ENCODE data around the gene SEPTIN12.
"Not testable (repeated sequence)": the region's sequence is repeated elsewhere in the genome, so short reads cannot be mapped to it uniquely, and the experiment has no call there.

SEPTIN12 gene

DNA sequence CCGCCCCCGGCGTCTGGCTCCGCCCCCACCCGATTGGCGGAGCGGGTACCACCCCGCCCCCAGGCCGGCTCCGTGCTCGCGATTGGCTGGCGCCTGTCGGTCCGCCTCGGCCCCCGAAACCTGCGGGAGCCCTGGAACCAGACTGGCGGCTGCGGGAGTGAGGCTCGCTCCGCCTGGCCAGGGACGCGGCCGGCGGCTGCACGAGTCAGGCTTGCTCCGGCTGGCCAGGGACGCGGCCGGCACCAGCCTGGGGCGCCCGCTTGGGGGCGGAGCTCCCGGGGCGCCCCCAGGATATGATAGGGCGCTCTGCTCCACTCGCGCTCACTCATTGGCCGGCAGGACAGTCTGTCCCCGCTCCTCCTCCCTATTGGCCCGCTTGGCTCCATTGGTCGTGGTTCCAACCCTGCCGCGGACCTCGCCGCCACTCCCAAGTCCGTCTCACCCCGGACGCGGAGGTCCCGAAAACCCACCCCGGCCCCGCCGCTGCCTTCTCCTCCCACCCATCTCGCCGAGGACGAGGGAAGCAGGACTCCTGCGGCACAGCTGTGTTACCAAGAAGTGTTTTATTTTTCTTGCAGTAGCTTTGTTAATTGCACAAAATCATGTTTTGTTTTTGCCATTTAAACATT is 14.6 kb upstream of the SEPTIN12 start:
- DNase-seq (ENCODE audit: low spot score), result peak; percentile 90

DNA sequence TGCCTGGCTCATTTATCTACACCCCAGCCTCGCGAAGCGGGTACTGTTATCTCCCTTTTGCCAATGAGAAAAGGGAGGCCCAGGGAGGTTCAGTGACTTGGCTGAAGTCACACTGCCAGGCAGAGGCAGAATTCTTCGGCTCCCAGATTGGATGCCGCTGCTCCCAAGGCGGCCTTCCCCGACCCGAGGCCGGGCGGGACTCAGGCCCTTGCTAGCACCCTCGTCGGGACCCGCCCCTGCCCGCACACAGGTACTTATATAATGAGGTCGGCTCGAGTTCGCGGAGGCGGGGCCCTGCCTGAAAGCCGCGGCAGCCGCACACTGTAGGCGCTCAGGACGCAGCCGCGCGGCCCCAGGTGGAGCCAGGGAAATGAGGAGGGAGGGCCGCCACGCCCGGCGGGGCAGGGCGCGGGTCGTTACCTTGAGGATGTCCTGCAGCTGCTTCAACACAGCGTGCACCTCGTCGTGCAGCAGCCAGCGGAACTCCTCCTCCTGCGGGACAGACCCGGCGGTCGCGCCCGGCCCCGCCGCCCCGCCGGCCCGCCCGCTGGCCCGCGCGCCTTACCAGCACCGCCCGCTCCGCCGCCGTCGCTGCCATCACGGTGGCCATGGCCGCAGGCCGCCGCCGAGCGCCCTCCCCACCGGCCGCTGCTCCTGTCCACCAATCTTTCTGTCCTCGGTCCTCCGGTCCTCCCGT is 14.0 kb upstream of the SEPTIN12 start, which contains the start of gene ROGDI:
Gene ROGDI, minus strand, starts transcription at position 672 of the 697 bp plus-strand sequence. Its CDS starts 62 bp downstream, at position 610.
- peak; percentile 62 for DNase-seq (ENCODE audit: low spot score)

GRCh38 chr16:4801051-4801961 is 13.2 kb upstream of the SEPTIN12 start:
- DNase-seq (ENCODE audit: low spot score), result no peak

- no peak for DNase-seq (ENCODE audit: low spot score)
Measured at GRCh38 chr16:4800290-4801041, 12.3 kb upstream of the SEPTIN12 start.

- DNase-seq (ENCODE audit: low spot score), result no peak
Measured at GRCh38 chr16:4799171-4799855, 11.2 kb upstream of the SEPTIN12 start.

DNA sequence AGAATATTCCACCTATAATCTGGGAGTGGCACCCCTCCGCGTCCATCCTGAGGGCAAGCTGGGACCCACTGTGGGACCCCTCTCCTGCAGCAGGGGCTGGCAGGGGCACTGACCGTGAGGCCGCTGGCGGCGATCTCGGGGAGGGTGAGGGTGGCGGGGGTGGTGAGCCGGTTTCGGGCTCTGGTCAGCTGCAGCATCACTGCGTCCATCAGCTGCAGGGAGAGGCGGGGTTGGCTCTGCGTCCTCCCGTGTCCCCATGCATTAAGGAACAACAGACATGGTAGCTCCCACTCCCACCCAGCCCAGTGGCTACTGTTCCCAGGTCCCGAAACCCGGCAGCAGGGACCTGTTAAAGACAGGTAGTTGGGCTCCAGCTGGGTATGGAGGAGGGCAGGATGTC is 10.3 kb upstream of the SEPTIN12 start:
- DNase-seq (ENCODE audit: low spot score), result no peak

DNA sequence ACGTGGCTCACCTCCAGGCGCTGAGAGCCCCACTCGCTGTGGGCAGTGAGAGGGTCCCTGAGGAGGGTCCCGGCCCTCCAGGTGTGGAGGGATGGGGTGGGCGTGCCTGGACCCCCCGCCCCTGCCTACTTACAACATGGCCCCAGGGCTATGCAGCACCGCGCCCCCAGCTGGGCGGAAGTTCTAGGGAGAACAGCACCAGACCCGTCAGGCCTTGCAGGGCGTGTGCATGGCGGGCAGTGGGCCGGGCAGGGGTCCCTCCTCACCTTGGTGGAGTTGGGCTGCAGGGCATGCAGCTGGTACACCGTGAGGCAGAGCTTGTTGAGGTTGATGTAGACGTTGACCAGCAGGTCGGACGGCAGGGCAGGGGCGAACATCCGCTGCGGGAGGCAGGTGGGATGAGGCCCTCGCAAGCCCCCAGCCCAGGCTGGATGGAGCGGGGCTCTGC is 9.7 kb upstream of the SEPTIN12 start:
- no peak for DNase-seq (ENCODE audit: low spot score)

- DNase-seq (ENCODE audit: low spot score), result no peak
Measured at GRCh38 chr16:4796982-4797804, 9.0 kb upstream of the SEPTIN12 start.

- DNase-seq (ENCODE audit: low spot score), result no peak
Measured at GRCh38 chr16:4795828-4796572, 7.9 kb upstream of the SEPTIN12 start.

DNA sequence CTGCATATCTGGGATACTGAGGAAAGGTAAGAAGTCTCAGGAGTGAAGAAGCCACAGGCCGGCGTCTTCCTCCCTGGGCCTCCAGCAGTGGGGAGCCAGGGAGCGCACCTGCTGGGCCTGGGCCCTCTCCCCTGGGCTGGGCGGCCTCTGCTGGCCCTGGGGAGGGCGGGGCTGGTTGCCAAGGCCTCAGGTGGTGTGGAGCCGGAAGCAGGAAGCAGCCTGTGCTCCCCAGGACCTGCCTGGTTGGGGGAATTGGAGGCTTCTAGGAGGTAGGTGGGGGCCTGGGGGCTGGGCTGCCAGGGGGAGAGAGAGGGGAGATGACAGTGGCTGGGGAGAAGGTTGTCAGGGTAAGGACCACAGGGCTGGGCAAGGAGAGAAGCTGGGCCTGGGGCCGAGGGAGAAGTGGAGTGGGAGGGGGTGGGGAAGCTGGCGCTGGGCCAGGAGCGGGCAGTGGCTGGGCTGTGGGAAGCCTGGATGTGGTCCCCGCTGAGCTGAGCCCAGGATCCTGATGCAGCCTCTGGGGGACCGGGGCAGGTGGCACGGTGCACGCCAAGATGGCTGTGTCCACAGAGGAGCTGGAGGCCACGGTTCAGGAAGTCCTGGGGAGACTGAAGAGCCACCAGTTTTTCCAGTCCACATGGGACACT is 7.2 kb upstream of the SEPTIN12 start, which contains the start of gene SMIM22:
Gene SMIM22, plus strand, starts transcription at position 189 of the 647 bp plus-strand sequence. Its CDS starts 366 bp downstream, at position 555.
- no peak for DNase-seq (ENCODE audit: low spot score)

DNA sequence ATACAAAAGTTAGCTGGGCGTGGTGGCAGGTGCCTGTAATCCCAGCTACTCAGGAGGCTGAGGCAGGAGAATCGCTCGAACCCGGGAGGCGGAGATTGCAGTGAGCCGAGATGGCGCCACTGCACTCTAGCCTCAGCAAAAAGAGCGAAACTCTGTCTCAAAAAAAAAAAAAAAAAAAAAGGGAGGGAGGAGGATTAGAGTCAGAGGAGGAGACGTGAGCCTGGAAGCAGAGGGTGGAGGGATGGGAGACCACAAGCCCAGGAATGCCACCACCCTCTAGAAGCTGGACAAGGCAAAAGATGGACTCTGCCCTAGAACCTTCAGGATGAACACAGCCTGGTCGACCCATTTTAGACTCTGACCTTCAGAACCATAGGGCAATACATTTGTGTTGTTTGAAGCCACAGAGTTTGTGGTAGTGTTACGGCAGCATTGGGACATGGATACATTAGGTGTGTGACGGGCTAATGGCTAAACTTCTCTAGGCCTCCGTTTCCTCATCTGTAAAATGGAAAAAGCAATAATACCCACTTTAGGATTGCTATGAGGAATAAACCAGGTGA is 4.9 kb upstream of the SEPTIN12 start:
- no peak for DNase-seq (ENCODE audit: low spot score)

DNA sequence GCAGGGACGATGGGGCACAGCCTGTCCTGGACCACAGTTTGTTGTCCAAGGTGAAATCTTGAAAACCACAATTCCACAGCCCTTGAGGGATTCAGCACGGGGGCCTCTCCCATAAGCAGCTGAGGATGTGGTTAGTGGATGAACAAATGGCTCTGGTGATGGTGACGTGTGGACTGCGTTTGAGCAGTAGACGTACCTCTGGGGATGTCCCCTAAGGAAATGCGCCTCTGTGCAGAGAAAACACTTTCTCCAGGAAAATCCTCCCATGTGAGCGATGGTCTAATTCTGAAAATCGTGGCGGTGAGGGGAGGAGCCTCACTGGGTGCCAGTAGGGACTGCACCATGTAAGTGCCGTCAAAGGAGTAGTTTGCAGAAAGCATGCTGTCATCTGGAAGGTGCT is 2.7 kb upstream of the SEPTIN12 start:
- peak; percentile 7 for DNase-seq (ENCODE audit: low spot score)

GRCh38 chr16:4790261-4790660 is 2.1 kb upstream of the SEPTIN12 start:
- DNase-seq (ENCODE audit: low spot score), result no peak

GRCh38 chr16:4788910-4789309 is 765 bp upstream of the SEPTIN12 start:
- no peak for DNase-seq (ENCODE audit: low spot score)

- DNase-seq (ENCODE audit: low spot score), result no peak
Measured at GRCh38 chr16:4788489-4788889, 344 bp upstream of the SEPTIN12 start.

DNA sequence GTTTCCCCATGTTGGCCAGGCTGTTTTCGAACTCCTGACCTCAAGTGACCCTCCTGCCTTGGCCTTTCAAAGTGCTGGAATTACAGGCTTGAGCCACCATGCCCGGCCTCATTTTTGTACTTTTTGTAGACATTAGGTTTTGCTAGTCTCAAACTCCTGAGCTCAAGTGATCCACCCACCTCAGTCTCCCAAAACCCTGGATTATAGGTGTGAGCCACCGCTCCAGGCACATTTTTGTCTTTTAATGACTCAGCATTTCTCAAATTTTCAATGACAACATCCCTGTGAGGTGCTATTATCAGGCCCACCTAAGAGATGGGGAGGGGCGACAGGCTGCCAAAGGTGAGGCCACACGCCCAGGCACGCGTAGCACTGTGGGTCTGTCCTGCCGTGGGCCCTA is 1.1 kb downstream of the SEPTIN12 start:
- DNase-seq (ENCODE audit: low spot score), result no peak

GRCh38 chr16:4785758-4786433 is 2.2 kb downstream of the SEPTIN12 start:
- DNase-seq (ENCODE audit: low spot score), result no peak

- DNase-seq (ENCODE audit: low spot score), result not testable (repeated sequence)
Measured at GRCh38 chr16:4784444-4784987, 3.6 kb downstream of the SEPTIN12 start.

All from activated CD4-positive, alpha-beta T cell treated with anti-CD3 and anti-CD28 coated beads, Interleukin-2, Interleukin-4, amounts not matched to agents 100 ng/mL and 50 ng/mL, durations not matched to agents 16 hours and 8 hours (primary cell).